ENCODE data around the gene KRT78.

The KRT78 gene

DNA sequence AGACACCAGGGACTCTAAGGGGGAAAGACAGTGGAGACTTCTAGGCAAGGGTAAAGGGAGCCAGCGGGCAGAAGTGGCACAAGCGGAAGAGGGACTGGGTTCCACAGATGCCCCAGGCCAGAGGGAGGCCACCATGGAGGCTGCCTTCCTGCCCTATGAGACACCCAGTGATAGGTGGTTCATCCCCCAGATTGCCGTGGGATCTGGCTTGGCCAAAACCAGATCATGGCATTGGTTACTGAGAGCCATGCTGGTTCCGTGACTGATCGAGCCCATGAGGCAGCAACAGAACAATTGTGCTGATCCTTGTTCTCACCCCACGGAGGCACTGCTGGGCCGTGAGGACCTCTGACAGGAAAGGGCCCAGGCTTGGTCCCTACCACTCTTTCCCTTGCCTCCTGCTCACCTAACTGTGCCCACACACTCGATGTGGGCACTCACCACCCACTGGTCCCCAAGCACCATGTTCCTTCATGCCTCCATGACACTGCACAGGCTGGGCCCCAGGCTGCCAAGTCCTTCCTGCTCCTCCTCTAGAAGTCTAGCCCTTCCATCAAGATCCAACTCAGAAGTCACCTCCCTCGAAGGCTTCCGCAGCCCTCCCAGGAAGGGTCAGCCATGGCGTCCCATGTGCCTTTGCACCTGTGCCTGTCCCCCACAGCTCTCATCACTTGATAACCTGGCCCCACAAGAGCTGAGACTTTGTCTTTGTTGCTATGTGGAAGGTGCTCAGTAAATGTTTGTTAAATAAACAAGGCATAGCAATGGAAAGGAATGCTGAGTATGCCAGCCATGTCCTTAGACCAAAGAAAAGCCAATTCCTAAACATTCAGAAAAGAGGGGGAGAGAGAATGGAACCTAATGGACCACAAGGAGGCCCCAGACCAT is 21.9 kb downstream of the KRT78 start:
- H3K4me2 ChIP-seq (ENCODE audit: low read length), result no peak overlapping the region
- no peaks in the 10 kb centered on the region for H3K9me3 ChIP-seq (ENCODE audit: insufficient read depth, low read length)
- no peak overlapping the region for H2AFZ ChIP-seq (ENCODE audit: low read depth, low read length)
- peaks cover 28% of the 10 kb centered on the region for H3K27me3 ChIP-seq (ENCODE audit: low read depth, low read length)
- no peak overlapping the region for H3K9ac ChIP-seq (ENCODE audit: low read length)
- H3K79me2 ChIP-seq (ENCODE audit: low read length), result no peaks in the 10 kb centered on the region
- no peak for TF ChIP-seq EZH2phosphoT487 (IDR thresholded peaks at IDR 0.05; ENCODE audit: low read depth)
- TF ChIP-seq, protein P1, sequence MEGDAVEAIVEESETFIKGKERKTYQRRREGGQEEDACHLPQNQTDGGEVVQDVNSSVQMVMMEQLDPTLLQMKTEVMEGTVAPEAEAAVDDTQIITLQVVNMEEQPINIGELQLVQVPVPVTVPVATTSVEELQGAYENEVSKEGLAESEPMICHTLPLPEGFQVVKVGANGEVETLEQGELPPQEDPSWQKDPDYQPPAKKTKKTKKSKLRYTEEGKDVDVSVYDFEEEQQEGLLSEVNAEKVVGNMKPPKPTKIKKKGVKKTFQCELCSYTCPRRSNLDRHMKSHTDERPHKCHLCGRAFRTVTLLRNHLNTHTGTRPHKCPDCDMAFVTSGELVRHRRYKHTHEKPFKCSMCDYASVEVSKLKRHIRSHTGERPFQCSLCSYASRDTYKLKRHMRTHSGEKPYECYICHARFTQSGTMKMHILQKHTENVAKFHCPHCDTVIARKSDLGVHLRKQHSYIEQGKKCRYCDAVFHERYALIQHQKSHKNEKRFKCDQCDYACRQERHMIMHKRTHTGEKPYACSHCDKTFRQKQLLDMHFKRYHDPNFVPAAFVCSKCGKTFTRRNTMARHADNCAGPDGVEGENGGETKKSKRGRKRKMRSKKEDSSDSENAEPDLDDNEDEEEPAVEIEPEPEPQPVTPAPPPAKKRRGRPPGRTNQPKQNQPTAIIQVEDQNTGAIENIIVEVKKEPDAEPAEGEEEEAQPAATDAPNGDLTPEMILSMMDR (IDR thresholded peaks at IDR 0.05; ENCODE audit: low read depth, low read length), result no peak
- H3K4me1 ChIP-seq (ENCODE audit: low read length), result no peaks in the 10 kb centered on the region
- H4K20me1 ChIP-seq (ENCODE audit: insufficient read depth, low read length), result no peaks in the 10 kb centered on the region
- no peak overlapping the region for H3K4me3 ChIP-seq (ENCODE audit: low read length)
- no peaks in the 10 kb centered on the region for H3K36me3 ChIP-seq (replicated peaks; ENCODE audit: low read depth, low read length)
- no peak overlapping the region for H3K27ac ChIP-seq (ENCODE audit: low read length)

DNA sequence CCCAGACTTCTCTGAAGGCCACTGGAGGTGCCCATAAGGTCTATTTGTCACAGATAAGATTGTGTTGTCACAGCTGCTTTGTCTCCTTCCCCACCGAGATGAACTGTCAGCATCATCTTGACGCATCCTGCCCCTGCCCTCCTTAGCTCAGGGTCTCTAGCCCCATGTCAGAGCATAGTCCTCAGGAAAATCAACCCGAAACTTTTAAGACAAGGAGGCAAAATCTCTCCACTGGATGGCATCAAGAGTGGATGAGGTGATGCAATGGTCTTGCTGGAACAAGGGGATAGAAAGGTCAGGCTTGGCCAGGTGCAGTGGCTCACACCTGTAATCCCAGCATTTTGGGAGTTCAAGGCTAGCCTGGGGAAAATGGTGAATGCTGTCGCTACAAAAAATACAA is 22.8 kb downstream of the KRT78 start:
- Histone ChIP-seq H3K4me3 (ENCODE audit: low read length) (no peak overlapping the region), H3K27ac (ENCODE audit: low read length) (no peak overlapping the region), H3K4me2 (ENCODE audit: low read length) (no peak overlapping the region), H3K4me1 (ENCODE audit: low read length) (no peaks in the 10 kb centered on the region), H3K9me3 (ENCODE audit: insufficient read depth, low read length) (no peaks in the 10 kb centered on the region), H3K36me3 (replicated peaks; ENCODE audit: low read depth, low read length) (no peaks in the 10 kb centered on the region), H3K79me2 (ENCODE audit: low read length) (no peaks in the 10 kb centered on the region), H2AFZ (ENCODE audit: low read depth, low read length) (no peak overlapping the region), H4K20me1 (ENCODE audit: insufficient read depth, low read length) (no peaks in the 10 kb centered on the region), H3K27me3 (ENCODE audit: low read depth, low read length) (peaks cover 33% of the 10 kb centered on the region), H3K9ac (ENCODE audit: low read length) (no peak overlapping the region)
- TF ChIP-seq, protein P1 (IDR thresholded peaks at IDR 0.05; ENCODE audit: low read depth, low read length), result no peak
- no peak for TF ChIP-seq EZH2phosphoT487 (IDR thresholded peaks at IDR 0.05; ENCODE audit: low read depth)

DNA sequence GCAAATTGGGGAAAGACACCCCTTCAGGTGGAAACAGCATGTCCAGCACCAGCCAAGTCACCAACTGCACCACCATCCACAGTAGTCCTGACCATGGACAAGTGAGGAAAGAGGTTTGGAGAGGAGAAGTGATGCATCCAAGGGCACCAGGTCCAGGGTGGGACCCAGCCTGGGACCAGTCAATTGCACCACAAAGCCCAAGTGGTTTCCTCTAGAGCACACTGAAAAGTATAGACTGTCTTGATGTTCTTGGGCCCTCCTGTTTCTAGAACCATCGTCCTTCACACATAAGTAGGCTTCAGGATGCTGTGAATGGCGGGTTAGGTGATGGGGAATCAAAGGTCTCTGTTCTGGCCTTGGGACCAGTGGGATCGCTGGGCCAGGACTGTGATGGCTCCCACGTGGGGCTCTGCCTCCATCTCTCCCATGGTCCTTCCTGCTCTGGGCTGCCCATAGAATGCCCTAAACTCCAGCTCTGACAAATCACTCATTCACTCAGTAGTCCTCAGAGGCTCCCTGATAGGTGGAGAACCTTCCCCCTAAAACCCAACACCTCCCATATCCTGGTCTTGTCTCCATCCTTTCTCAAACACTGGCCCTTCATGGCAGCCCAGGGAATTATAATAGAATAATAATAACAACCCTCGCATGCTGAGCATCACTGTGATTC is 23.9 kb downstream of the KRT78 start:
- Histone ChIP-seq H2AFZ (ENCODE audit: low read depth, low read length) (no peak overlapping the region), H3K27me3 (ENCODE audit: low read depth, low read length) (peaks cover 32% of the 10 kb centered on the region), H4K20me1 (ENCODE audit: insufficient read depth, low read length) (no peaks in the 10 kb centered on the region), H3K4me1 (ENCODE audit: low read length) (no peaks in the 10 kb centered on the region), H3K36me3 (replicated peaks; ENCODE audit: low read depth, low read length) (no peaks in the 10 kb centered on the region), H3K4me3 (ENCODE audit: low read length) (no peak overlapping the region), H3K27ac (ENCODE audit: low read length) (no peak overlapping the region), H3K4me2 (ENCODE audit: low read length) (no peak overlapping the region), H3K79me2 (ENCODE audit: low read length) (no peaks in the 10 kb centered on the region), H3K9me3 (ENCODE audit: insufficient read depth, low read length) (no peaks in the 10 kb centered on the region), H3K9ac (ENCODE audit: low read length) (no peak overlapping the region)
- TF ChIP-seq, protein P1 (IDR thresholded peaks at IDR 0.05; ENCODE audit: low read depth, low read length), result no peak
- TF ChIP-seq EZH2phosphoT487 (IDR thresholded peaks at IDR 0.05; ENCODE audit: low read depth), result no peak

DNA sequence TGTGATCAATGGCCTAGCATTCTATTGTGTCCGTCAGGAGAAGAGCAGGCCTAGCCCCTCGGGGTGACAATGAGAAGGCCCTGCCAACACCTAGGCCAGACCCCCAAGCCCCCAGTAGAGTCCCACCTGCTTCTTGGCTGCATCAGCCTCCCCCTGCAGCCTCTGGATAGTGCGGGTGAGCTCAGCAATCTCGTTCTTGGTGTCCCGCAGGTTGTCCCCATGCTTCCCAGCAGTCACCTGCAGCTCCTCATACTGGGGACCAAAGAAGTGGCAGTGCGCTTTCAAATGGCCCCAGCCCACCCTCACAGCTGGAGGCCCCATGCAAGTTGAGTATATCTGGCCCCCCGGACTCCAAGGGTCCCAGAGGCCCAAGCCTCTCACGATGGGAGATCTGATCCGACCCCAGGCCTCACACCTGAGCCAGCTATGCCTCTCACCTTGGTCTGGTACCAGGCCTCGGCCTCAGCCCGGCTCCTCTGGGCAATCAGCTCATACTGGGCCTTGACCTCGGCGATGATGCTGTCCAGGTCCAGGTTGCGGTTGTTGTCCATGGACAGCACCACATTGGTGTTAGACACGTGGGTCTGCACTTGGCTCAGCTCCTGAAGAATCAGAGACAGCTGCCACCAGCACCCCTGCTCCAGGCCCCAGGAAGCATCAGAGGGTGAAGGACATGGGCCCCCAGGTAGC is 24.9 kb downstream of the KRT78 start:
- no peaks in the 10 kb centered on the region for H4K20me1 ChIP-seq (ENCODE audit: insufficient read depth, low read length)
- H3K79me2 ChIP-seq (ENCODE audit: low read length), result no peaks in the 10 kb centered on the region
- no peak overlapping the region for H2AFZ ChIP-seq (ENCODE audit: low read depth, low read length)
- no peak overlapping the region for H3K27ac ChIP-seq (ENCODE audit: low read length)
- H3K27me3 ChIP-seq (ENCODE audit: low read depth, low read length), result peaks cover 29% of the 10 kb centered on the region
- H3K36me3 ChIP-seq (replicated peaks; ENCODE audit: low read depth, low read length), result no peaks in the 10 kb centered on the region
- no peak overlapping the region for H3K9ac ChIP-seq (ENCODE audit: low read length)
- H3K4me1 ChIP-seq (ENCODE audit: low read length), result no peaks in the 10 kb centered on the region
- H3K4me3 ChIP-seq (ENCODE audit: low read length), result no peak overlapping the region
- no peak for TF ChIP-seq EZH2phosphoT487 (IDR thresholded peaks at IDR 0.05; ENCODE audit: low read depth)
- H3K9me3 ChIP-seq (ENCODE audit: insufficient read depth, low read length), result no peaks in the 10 kb centered on the region
- H3K4me2 ChIP-seq (ENCODE audit: low read length), result no peak overlapping the region
